Fibroblast of skin of right quadriceps (primary cell): ENCODE data around the gene DCST1.

ENCODE experiments used
- DNase-seq: peaks from one replicate; pipeline ENCODE4 v3.0.0-alpha.2; 2013

DCST1 gene

GRCh38 chr1:155057104-155057503 is 23.5 kb downstream of the DCST1 start:
- no peak for DNase-seq

GRCh38 chr1:155057788-155058211 is 24.2 kb downstream of the DCST1 start:
- DNase-seq, result no peak

- no peak for DNase-seq
Measured at GRCh38 chr1:155060736-155061135, 27.1 kb downstream of the DCST1 start.

GRCh38 chr1:155061381-155062150 is 27.9 kb downstream of the DCST1 start:
- DNase-seq, result peak; percentile 81

- no peak for DNase-seq
Measured at GRCh38 chr1:155062151-155062686, 28.6 kb downstream of the DCST1 start.

- peak; percentile 51 for DNase-seq
Measured at GRCh38 chr1:155062702-155063411, 29.2 kb downstream of the DCST1 start.

GRCh38 chr1:155063550-155064110 is 30.0 kb downstream of the DCST1 start, which contains the start of gene EFNA4:
Gene EFNA4, plus strand, starts transcription at chr1:155063740. Its CDS starts 84 bp downstream, at chr1:155063824.
- peak; percentile 78 for DNase-seq

GRCh38 chr1:155064111-155064831 is 30.6 kb downstream of the DCST1 start:
- no peak for DNase-seq

- DNase-seq, result no peak
Measured at GRCh38 chr1:155064832-155065429, 31.3 kb downstream of the DCST1 start.

GRCh38 chr1:155066777-155067176 is 33.2 kb downstream of the DCST1 start:
- DNase-seq, result no peak

GRCh38 chr1:155068599-155068998 is 35.0 kb downstream of the DCST1 start:
- DNase-seq, result no peak

- DNase-seq, result no peak
Measured at GRCh38 chr1:155069551-155070157, 36.0 kb downstream of the DCST1 start.

- DNase-seq, result no peak
Measured at GRCh38 chr1:155070158-155070621, 36.6 kb downstream of the DCST1 start.

- peak; percentile 56 for DNase-seq
Measured at GRCh38 chr1:155070721-155071569, 37.3 kb downstream of the DCST1 start.

GRCh38 chr1:155071701-155072100 is 38.1 kb downstream of the DCST1 start:
- no peak for DNase-seq

GRCh38 chr1:155072531-155073289 is 39.1 kb downstream of the DCST1 start:
- DNase-seq, result no peak

- no peak for DNase-seq
Measured at GRCh38 chr1:155073377-155074242, 40.0 kb downstream of the DCST1 start.

GRCh38 chr1:155075535-155075934 is 41.9 kb downstream of the DCST1 start:
- DNase-seq, result no peak

GRCh38 chr1:155076371-155076770 is 42.7 kb downstream of the DCST1 start:
- DNase-seq, result no peak
